HG03432 (cell line): Measurements from ENCODE around the gene PET117.
"Not testable (repeated sequence)": the region's sequence is repeated elsewhere in the genome, so short reads cannot be mapped to it uniquely, and the experiment has no call there.

Source experiments
- ATAC-seq: cut with Tn5 transposase; IDR thresholded peaks from one replicate; pipeline ENCODE4 v1.9.1; 2021; ENCODE audit warnings: mild to moderate bottlenecking, moderate library complexity; ENCODE audit not compliant: unreplicated experiment

PET117 gene, protein sequence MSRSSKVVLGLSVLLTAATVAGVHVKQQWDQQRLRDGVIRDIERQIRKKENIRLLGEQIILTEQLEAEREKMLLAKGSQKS

DNA sequence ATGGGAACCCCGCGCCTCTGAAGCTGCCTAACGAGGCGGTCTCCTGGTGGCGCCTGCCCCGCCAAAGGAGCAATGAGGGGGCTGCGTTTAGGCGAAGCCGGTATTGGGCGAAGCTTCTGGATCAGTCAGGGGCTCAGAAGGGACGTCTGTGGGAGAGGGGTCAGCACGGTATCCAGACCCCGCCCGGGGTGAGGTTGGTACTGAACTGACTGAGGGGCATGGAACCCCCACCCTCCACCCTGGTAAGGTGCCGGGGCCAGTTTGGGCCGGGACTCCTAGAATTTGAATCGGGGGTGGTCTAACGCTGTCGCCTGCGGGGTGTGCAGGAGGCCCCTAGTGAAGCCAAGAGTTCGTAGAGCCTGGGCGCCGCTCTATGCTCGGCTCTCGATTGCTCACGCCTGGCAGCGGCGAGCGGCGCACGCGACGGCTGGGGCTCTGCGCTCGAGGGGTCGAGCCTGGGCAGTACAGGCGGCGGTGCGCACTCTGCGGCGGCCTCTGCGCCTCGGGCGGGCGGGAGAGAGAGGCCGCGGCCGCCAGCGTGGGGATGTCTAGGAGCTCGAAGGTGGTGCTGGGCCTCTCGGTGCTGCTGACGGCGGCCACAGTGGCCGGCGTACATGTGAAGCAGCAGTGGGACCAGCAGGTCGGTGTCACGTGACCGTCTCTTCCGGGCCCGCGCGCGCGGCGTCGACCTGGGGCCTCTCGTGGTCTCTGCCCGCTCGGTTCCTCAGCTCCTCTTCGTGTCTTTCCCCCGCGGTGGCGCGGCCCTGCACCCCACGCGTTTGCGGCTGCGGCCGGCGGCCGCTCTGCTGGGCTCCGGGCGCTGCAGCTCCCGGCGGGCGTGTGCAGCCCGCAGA is at the start of gene PET117, which contains the start of gene KAT14:
TSS of gene PET117 (plus strand) at position 452 of the 854 bp plus-strand sequence. CDS start at position 545, 93 bp downstream.
TSS of gene KAT14 (plus strand) at position 452 of the 854 bp plus-strand sequence. CDS start 4,798 bp downstream, outside the sequence.
- ATAC-seq = peak; percentile 92

DNA sequence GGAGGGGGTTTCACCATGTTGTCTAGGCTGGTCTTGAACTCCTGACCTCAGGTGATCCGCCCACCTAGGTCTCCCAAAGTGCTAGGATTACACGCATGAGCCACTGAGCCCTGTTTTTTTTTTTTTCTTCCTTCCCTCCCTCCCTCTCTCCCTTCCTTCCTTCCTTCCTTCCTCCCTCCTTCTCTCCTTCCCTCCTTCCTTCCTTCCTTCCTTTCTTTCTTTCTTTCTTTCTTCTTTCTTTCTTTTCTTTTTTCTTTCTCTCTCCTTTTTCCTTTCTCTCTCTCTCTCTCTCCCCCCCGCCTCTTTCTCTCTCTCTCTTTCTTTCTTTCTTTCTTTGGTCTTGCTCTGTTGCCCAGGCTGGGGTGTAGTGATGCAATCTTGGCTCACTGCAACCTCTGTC is 49.4 kb upstream of the PET117 start:
- ATAC-seq = not testable (repeated sequence)

DNA sequence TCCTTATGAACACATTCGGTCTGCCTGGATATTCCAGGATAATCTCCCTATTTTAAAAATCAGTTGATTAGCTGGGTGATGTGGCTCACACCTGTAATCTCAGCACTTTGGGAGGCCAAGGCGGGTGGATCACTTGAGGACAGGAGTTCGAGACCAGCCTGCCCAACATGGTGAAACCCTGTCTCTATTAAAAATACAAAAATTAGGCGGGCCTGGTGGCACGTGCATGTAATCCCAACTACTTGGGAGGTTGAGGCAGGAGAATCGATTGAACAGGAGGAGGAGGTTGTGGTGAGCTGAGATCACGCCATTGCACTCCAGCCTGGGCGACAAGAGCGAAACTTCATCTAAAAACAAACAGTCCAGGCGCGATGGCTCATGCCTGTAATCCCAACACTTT is 48.8 kb upstream of the PET117 start:
- not testable (repeated sequence) for ATAC-seq

DNA sequence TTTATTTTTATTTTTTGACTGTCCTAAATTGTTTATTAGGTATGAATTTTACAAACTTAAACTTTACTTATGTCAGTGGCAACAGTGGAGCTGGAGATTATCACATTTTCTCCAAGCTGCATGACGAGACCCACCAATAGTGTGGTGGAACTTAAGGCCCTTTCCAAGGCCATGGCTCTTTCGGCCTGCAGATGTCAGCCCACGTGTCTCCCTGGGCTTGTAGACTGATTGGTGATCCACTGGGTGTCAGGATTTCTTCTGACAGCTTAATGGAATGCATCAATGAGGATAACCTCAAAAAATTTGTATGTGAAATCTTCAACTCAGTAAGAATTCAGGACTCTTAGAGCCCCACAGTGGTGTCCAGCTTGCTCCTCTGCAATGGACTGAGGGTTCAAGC is 47.6 kb upstream of the PET117 start:
- no peak for ATAC-seq

DNA sequence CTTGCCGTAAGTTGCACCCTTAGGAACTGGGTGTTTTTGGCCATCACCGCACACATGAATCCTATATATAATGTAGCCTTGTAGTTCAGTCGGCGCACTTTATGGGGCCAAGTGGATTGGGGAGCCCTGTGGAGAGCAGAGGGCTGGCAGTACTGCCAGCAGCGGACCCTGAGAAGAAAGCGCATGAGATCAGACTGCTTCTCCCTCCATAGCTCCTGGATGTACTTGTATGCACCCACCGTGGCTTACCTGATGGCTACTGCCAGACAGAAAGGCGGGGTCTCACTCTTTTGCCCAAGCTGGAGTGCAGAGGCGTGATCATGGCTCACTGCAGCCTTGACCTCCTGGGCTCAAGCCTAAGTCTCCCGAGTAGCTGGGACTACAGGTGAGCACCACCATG is 47.2 kb upstream of the PET117 start:
- ATAC-seq = no peak

DNA sequence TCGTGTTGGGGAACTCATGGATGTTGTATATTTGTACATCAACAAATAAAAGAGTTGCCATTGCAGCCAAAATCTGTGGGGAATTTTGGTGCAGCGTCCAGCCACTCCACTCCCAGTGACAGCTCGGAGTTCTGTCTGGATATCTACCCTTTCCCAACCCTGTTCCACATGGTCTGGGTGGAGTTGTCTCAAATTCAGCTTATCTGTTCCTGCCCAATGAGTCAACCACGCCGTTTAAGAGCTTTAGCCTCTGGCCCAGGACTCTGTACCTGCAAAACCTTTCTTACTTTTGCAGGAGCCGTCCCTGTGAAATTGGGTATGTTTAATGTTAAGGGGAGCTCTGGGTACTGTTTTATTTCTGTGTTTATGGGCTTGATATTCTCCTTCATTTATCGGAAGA is 46.0 kb upstream of the PET117 start:
- ATAC-seq = no peak

DNA sequence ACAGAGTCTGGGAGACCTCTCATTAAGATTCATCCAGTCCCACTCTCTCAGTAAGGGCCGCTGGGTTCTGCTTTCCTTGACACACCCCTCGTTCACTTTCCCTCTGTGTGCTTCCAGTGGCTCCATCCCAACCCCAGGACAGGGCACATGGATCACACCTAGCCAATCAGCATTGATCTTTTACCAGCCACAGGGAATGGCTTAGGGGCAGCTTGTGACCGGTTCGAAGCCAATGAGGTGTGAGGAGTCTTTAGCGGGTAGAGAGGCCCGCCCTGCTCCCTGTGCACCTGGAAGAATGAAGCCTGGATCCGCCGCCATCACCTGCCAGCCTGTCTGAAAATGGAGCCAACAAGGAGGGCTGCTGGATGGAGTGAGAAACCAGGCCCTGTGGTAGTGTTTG is 44.8 kb upstream of the PET117 start:
- no peak for ATAC-seq

DNA sequence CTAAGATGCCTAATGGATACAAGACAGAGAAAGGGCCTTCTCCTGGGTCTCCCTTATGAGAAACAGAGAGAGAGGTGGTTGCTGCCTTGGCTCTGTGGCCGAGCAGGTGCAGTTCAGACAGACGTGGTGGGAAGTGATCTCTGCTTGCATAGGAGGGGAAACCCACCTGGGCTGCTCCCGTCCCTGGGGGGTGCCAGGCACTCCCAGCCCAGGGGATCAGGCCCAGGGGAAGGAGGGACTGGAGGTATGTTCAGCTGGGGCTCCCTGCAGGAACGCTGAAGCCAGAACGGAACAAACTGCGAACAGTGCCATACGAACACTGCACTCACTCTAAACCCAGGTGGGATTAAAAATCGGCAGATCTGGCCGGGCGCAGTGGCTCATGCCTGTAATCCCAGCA is 44.3 kb upstream of the PET117 start:
- ATAC-seq = no peak

DNA sequence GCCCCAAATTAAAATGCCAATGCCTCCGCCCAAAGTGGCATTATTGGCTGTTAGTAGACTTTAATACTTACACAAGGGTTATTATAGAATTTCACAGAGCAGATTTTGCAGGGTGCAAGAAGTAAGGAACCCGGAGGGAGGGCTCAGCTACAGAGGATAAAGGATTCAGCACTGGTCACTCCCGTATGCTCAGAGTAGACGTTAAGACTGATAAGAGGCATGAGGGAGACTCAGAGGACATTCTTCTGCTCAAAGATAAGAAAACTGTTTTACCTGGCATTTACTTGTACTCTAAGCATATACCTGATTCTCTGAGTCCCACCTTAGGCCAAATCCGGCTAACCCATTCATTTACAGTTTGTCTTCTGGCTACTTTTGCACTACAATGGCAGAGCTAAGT is 43.5 kb upstream of the PET117 start:
- ATAC-seq = no peak

DNA sequence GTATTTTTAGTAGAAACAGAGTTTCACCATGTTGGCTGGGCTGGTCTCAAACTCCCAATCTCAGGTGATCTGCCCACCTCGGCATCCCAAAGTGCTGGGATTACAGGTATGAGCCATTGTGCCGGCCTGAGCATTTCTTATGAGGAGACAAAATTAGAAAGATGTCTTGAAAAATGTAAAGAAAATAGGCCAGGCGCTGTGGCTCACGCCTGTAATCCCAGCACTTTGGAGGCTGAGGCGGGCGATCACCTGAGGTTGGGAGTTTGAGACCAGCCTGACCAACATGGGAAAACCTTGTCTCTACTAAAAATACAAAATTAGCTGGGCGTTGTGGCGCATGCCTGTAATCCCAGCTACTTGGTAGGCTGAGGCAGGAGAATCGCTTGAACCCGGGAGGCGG is 37.1 kb upstream of the PET117 start:
- ATAC-seq = not testable (repeated sequence)

DNA sequence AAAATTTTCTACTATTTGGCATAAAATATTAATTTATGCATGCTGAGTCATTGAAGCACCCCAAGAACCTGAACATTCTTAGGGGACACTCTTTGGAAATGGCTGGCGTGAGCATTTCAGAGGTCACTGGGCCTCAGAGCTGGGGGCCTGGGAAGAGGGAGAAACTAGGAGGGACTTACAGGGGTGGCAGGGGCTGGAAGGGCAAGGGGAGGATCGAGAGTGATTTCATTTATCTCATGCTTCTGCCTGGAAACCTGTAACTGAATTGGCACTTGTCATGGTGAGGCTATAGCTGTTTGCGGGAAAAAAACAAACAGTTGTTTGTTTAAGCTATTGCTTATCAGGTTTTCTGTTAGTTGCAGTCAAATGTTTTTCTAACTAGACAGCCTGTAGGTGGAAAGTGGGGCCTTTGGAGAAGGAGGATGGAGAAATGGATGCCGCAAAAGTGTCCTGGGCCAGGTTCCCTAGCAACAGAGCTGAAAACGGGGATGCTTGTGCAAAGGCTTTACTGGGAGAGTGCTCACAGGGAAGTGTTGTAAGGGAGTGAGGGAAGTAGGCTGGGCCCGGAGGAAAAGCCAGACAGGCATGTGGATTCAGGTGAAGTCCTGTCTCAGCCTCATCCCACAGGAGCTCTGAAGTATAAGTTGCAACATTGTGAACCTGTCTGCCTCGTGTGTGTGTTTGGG is 36.4 kb upstream of the PET117 start:
- ATAC-seq = no peak

DNA sequence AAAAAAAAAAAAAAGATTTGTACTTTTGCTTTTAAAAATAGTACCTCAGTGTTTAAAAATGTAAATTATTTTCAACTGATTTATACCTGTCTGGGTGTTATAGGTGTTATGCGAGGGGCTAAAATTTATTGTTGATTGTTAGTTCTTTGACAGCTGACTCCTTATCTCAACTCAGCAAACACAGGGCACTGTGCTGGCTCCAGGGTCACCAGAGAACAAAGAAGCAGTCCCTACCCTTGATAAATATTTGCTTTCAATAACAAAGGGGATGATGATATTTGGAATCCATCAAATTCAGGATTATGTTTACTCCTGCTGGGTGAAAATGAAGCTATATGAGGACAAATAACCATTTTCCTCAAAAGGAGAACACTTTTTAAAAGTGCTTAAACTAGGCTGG is 34.2 kb upstream of the PET117 start:
- no peak for ATAC-seq

DNA sequence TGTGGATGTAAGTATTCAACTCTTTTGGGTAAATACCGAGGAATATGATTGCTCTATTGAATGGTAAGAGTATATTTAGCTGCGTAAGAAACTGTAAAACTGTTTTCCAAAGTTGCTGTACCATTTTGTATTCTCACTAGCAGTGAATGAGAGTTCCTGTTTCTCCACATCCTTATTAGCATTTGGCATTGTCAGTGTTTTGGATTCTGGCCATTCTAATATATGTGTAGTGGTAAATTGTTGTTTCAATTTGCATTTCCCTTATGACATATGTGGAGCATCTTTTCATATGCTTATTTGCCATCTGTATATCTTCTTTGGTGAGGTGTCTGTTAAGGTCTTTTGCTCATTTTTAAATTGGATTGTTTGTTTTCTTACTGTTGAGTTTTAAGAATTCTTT is 29.3 kb upstream of the PET117 start:
- no peak for ATAC-seq

DNA sequence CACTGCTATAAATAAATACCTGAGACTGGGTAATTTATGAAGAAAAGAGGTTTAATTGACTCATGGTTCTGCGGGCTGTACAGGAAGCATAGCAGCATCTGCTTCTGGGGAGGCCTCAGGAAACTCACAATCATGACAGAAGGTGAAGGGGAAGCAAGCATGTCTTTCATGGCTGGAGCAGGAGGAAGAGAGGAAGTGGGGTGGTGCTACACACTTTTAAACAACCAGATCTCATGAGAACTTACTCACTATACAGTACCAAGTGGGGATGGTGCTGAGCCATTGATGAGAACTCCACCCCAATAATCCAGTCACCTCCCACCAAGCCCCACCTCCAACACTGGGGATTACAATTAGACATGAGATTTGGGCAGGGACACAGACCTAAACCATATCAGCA is 9.1 kb upstream of the PET117 start:
- not testable (repeated sequence) for ATAC-seq

DNA sequence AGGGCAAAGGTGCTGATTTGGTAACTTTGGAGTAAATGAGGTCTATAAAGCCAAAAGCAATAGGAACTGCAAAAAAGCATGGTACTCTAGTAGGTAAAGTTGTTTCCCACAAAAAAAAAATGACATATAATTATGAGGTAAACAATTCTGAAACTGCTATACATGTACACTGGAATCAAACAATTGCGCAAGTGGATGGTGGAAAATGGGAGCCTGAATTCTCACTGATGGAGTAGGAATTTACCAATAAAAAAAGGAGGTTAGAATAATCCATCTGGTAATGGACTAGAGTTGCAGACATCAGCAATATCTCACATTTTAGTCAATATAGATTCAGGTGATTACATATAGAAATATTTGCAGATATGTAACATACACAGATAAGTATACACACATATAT is 5.0 kb upstream of the PET117 start:
- no peak for ATAC-seq

DNA sequence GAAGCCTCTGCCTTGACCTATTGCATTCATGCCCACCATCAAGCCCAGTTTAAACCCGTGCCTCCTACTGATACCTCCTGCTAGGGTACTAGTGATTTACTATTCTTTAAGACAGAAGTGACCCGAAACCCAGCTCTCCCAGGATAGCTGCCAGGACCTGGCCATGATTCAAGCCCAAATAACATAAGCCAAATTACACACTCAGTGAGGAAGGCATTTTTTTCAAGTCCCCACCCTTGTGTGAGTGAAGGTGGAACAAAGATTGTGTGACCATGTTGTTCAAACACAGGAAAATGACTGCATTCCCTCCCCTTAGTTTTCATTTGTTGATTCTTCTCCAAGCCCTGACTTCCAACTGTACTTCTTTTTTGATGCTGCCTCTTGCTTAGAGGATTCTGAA is 3.7 kb upstream of the PET117 start:
- ATAC-seq = no peak

DNA sequence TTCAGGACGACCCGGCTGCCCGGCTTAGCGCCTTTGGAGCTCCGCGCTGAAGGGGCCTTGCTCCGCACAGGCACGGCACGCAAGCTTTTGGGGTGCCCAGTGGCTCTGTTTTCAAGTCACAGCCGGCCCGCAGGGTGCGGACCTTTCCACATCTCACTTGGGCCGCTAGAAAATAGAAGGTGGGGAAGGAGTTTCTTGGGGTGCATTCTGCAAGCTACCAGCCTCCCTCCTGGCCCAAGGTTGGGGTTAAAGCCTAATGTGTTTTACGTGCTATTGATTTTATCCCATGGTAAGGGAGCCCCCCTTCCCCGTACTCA is 561 bp downstream of the PET117 start:
- ATAC-seq = peak; percentile 39

DNA sequence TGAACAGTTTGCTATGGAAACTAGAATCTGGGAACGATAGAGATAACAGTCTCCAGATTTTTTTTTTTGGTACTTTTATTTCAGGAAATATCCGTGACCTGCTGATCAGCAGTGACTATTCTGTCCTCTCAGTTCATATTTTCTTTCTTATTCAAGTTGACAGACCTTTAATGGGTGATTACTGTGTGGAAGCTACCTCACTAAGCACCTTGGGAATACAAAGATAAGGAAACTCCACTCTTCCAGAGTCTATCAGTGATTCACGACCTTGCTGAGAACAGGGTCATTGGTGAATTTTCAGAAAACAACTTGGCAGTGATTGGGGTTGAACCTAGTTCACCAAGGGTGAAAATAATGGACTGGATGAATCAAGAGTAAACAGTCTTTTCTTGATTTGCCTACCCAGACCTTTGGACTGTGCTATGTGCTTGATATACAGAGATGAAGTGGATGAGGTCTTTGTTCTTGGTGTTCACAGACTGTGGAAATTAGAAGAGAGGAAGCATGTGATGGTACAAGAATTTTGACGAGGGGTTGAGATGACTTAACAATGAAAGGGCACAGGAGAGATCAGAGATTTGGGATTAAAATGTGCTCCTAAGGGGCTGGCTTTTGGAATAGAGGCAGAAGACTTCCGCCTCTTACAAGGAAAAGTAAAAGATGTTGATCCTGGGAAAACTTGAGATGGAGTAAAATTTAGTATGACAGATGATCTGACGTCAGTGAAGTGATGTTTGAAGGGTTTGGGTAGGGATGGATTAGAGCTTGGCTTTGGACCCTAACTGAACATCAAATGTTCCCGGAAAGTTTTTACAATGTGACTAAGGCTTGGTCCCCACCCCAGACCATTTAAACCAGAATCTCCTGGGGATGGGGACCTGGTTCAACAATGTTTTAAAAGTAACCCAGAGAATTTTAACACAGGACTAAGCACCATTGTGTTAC is 1.2 kb downstream of the PET117 start:
- ATAC-seq = no peak

DNA sequence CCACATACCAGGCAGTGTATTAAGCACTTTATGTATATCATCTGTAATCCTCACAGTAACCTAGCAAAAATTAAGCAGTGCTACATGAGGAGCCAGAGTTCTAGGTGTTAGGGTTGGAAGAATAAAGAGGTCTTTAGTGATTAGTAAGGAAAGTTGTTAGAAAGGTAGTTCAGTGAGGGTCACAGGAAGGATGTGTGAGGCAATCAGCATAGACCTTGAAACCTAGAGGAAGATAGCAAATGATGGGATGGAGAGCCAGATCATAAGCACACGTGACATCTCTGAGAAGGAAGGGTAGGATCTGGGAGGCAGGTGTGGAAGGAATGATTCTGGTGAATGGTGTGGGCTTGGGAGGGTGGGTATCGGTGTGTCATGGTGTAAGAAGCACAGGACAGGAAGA is 2.2 kb downstream of the PET117 start:
- ATAC-seq = no peak

DNA sequence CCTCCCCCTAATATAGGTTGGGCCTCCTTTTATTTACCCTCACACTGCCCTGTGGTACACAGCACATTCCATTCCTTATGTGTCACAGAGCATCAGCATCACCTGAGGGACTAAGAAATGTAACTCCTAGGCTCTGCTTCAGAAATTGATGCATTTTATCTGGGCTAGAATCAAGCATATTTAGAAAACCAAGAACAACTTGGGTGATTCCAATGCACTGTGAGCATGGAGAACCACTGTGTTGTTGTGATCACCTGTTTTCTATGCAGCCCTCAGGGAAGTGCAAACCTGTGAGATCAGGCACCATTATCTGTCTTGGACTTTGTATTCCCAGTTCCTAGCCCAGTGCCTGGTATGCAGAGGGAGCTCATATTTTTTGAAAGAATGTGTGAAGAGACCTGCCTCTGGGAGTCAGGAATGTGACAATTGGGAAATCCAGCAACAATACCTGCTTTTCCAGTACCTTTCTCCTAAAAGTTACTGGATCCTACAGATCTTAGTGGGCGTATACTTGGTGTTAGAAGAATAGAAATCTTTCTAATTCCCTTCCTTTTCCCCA is 7.0 kb downstream of the PET117 start:
- no peak for ATAC-seq

DNA sequence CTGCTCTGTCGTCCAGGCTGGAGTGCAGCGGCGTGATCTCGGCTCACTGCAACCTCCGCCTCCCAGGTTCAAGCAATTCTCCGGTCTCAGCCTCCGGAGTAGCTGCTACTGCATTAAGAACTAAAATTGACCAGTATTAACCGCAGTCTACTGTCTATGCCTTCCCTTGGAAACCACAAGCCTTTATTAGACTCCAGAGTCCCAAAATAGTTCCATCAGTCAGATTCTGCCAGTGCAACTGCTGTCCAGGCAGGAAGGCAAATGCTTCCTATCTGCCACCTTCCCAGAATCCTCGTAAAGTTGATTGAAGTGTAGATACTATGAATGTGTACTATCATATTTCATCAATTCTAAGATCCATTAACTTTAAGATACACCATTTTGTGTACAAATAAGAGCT is 16.7 kb downstream of the PET117 start:
- no peak for ATAC-seq
